Endothelial cell of umbilical vein (primary cell): ENCODE results near the gene BATF. TPM values are rescaled to one million over a fixed set of nuclear protein-coding genes. Genes with fewer than 3 reads are reported as not detected.

Experiments
- BruUV-seq: library from RNA; stranded (reverse); fragments of 400-500 nt; replicated peaks from 2 replicates; lab custom pipeline; 2021; lab: Mats Ljungman, UMichigan
- CTCF ChIA-PET: fragments of 300-600, 350-600 bp; sonication (Branson Sonifier 250); formaldehyde crosslinking; loops from one replicate; lab custom pipeline; 2021; ENCODE audit warnings: antibody characterized with exemption, inconsistent platforms; lab: Charles Lee
- POLR2A ChIA-PET: fragments of 300-600, 350-600 bp; sonication (Branson Sonifier 250); formaldehyde crosslinking; loops from one replicate; lab custom pipeline; 2021; ENCODE audit warnings: antibody characterized with exemption, inconsistent platforms; lab: Charles Lee
- DNase-seq: peaks from one replicate; pipeline ENCODE4 v3.0.0-alpha.2; 2011; ENCODE audit warnings: low read depth, low spot score
- FAIRE-seq: peaks from 2 replicates; lab custom pipeline; 2011; peaks lifted over from hg19 to GRCh38; lab: Jason Lieb, UNC
- H2AFZ ChIP-seq: 2 replicates; pipeline ENCODE4 v1.6.0; 2012; ENCODE audit warnings: low read depth, low read length, control low read depth, inconsistent platforms
- H3K27ac ChIP-seq: 2 replicates; pipeline ENCODE4 v1.5.1; 2011; ENCODE audit warnings: low read depth, mild to moderate bottlenecking, control low read depth, low read length, moderate library complexity; ENCODE audit not compliant: insufficient read depth
- H3K27me3 ChIP-seq, 2 experiments: 2 replicates each; pipeline versions ENCODE4 v1.6.0 to v1.6.1; 2011; ENCODE audit warnings: low read length in 2 of 2, mixed read lengths in 1 of 2; ENCODE audit not compliant: control insufficient read depth in 2 of 2, insufficient read depth in 2 of 2
- H3K36me3 ChIP-seq, 2 experiments: 2 replicates in 1 of 2; 3 replicates in 1 of 2; pipeline ENCODE4 v1.5.1; 2011; ENCODE audit warnings: low read length in 2 of 2, mild to moderate bottlenecking in 1 of 2, moderate library complexity in 1 of 2; ENCODE audit not compliant: control insufficient read depth in 2 of 2, insufficient read depth in 2 of 2; ENCODE audit errors: extremely low read depth in 1 of 2
- H3K4me1 ChIP-seq: 3 replicates; pipeline ENCODE4 v1.5.1; 2011; ENCODE audit warnings: mild to moderate bottlenecking, low read length; ENCODE audit not compliant: control insufficient read depth, insufficient read depth; ENCODE audit errors: extremely low read depth
- H3K4me2 ChIP-seq: 2 replicates; pipeline ENCODE4 v1.6.1; 2011; ENCODE audit warnings: low read length, control low read depth, mixed read lengths; ENCODE audit not compliant: insufficient read depth
- H3K4me3 ChIP-seq, 3 experiments: fragments of 200-600 bp in 1 of 3; sonication (generic), shearing (Covaris generic) in 1 of 3; replicated peaks in 1 of 3; 2 replicates each; pipeline ENCODE4 v1.5.1; 2011 to 2016; ENCODE audit warnings: control low read depth in 3 of 3, low read length in 3 of 3, mild to moderate bottlenecking in 2 of 3, inconsistent platforms in 1 of 3, low read depth in 1 of 3, moderate library complexity in 1 of 3; ENCODE audit not compliant: insufficient read depth in 1 of 3
- H3K79me2 ChIP-seq: 2 replicates; pipeline ENCODE4 v1.6.0; 2012; ENCODE audit warnings: low read length, inconsistent platforms; ENCODE audit not compliant: control insufficient read depth, insufficient read depth
- H3K9ac ChIP-seq: replicated peaks from 2 replicates; pipeline ENCODE3; 2011; ENCODE audit warnings: low read length, control low read depth; ENCODE audit not compliant: insufficient read depth; ENCODE audit errors: extremely low read depth
- H3K9me1 ChIP-seq: replicated peaks from 3 replicates; pipeline ENCODE4 v1.6.0; 2011; ENCODE audit warnings: mild to moderate bottlenecking, low read length; ENCODE audit not compliant: control insufficient read depth, insufficient read depth; ENCODE audit errors: extremely low read depth
- H3K9me3 ChIP-seq: replicated peaks from 2 replicates; pipeline ENCODE4 v1.5.1; 2012; ENCODE audit warnings: low read length, inconsistent platforms; ENCODE audit not compliant: control insufficient read depth, insufficient read depth
- H4K20me1 ChIP-seq: replicated peaks from 2 replicates; pipeline ENCODE3; 2011; ENCODE audit warnings: mild to moderate bottlenecking, low read length; ENCODE audit not compliant: control insufficient read depth, insufficient read depth; ENCODE audit errors: extremely low read depth
- EZH2 ChIP-seq: IDR thresholded peaks from 2 replicates; pipeline ENCODE4 v1.6.1; 2012; ENCODE audit warnings: borderline replicate concordance, low read depth, mild to moderate bottlenecking, moderate library complexity, low read length, inconsistent platforms; ENCODE audit not compliant: severe bottlenecking
- FOS ChIP-seq: IDR thresholded peaks from 2 replicates; pipeline ENCODE4 v1.6.1; 2011; ENCODE audit warnings: mild to moderate bottlenecking, low read length, moderate library complexity, borderline replicate concordance; ENCODE audit not compliant: insufficient read depth
- MAX ChIP-seq: IDR thresholded peaks from 2 replicates; pipeline ENCODE4 v1.6.1; 2011; ENCODE audit not compliant: insufficient read depth, insufficient read length
- MYC ChIP-seq: IDR thresholded peaks from one replicate; pipeline ENCODE4 v1.6.1; 2011; ENCODE audit warnings: mild to moderate bottlenecking, low read depth, low read length
- dilution Hi-C: fragments of 300-500 bp; cut with MboI; formaldehyde crosslinking; loops from one replicate; pipeline ENCODE4 v1.15.0; 2019; ENCODE audit warnings: low sequenced_read_pairs; ENCODE audit not compliant: extremely low pct_ligation_motif_present
- intact Hi-C: fragments of 100-400 bp; cut with micrococcal nuclease; formaldehyde crosslinking; loops from one replicate; pipeline ENCODE4 v1.10.0; 2022
- polyA plus RNA-seq, 4 experiments: library from polyadenylated mRNA; depleted of rRNA in 3 of 4; stranded (reverse) in 3 of 4; unstranded in 1 of 4; fragments of >200 nt; gene quantifications; 2 replicates each; pipeline versions ENCODE4 v1.2.1 to v1.2.3, GENCODE V29; 2011 to 2012; ENCODE audit warnings: missing spikeins in 1 of 4
- total RNA-seq: library from RNA; stranded (reverse); gene quantifications from 2 replicates; pipeline ENCODE4 v1.2.3, GENCODE V29; 2021
- TF ChIP-seq, protein P1 (sequence below), 2 donors: IDR thresholded peaks; 1 replicate in 1 of 2; 2 replicates in 1 of 2; pipeline ENCODE4 v1.5.1; 2011; ENCODE audit warnings: low read length in 2 of 2, mild to moderate bottlenecking in 2 of 2, moderate library complexity in 2 of 2, control low read depth in 1 of 2, inconsistent platforms in 1 of 2, low read depth in 1 of 2; ENCODE audit not compliant: insufficient read depth in 1 of 2; ENCODE audit errors: extremely low read depth in 1 of 2

The BATF gene
- total and polyA plus RNA-seq, 2 donors (not counting 3 experiments of a cell fraction or from before 2014, with no cell fraction given), result not detected

DNA sequence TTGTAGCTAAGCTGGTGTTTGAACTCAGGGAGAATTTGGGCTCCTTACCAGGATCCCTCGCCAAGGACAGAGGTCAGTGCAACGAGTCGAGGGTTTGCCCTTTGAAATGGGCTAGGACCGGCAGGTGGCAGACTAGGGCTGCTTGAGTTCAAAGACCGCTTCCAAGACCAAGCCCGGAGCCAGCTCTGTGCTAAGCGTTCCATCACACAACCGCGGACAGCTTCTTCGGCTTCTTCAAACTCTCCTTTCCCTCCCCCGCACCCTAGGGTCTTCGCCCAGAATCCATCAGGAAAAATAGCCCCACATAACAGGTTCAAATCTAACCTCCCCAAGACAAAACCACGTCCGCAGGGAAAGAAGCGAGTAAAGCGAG lies 55.4 kb downstream of the BATF start:
- peak; percentile 98 for FAIRE-seq
- intact Hi-C loops, result loop anchor here (1.0 to 2.0 kb wide), 3 partner anchors 77 to 809 kb away; no protein-coding TSS in a partner anchor

More for the DNA sequence above, 55.4 kb downstream of the BATF start:
- peak overlapping the region; percentile 99 for H3K4me2 ChIP-seq
- H3K27me3 ChIP-seq, result peaks cover 0 to 4% of the 10 kb centered on the region in 2 experiments
- no peaks in the 10 kb centered on the region for H3K36me3 ChIP-seq
- dilution Hi-C loops, result no loop called here
- H3K9me3 ChIP-seq, result no peaks in the 10 kb centered on the region
- peak overlapping the region; percentile 27 for H3K9ac ChIP-seq
- peak; percentile 82 for DNase-seq
- BruUV-seq, result no TSS peak
- no peak for TF ChIP-seq MAX
- TF ChIP-seq MYC, result no peak
- TF ChIP-seq, protein P1, sequence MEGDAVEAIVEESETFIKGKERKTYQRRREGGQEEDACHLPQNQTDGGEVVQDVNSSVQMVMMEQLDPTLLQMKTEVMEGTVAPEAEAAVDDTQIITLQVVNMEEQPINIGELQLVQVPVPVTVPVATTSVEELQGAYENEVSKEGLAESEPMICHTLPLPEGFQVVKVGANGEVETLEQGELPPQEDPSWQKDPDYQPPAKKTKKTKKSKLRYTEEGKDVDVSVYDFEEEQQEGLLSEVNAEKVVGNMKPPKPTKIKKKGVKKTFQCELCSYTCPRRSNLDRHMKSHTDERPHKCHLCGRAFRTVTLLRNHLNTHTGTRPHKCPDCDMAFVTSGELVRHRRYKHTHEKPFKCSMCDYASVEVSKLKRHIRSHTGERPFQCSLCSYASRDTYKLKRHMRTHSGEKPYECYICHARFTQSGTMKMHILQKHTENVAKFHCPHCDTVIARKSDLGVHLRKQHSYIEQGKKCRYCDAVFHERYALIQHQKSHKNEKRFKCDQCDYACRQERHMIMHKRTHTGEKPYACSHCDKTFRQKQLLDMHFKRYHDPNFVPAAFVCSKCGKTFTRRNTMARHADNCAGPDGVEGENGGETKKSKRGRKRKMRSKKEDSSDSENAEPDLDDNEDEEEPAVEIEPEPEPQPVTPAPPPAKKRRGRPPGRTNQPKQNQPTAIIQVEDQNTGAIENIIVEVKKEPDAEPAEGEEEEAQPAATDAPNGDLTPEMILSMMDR (IDR thresholded peaks at IDR 0.05; ENCODE audit: extremely low read depth in 1 of 2, insufficient read depth in 1 of 2, low read depth in 1 of 2, low read length in 2 of 2), result peak; percentile 70 to 83
- TF ChIP-seq EZH2, result no peak
- no peak for TF ChIP-seq FOS
- no peaks in the 10 kb centered on the region for H4K20me1 ChIP-seq
- H3K4me1 ChIP-seq, result peaks cover 18% of the 10 kb centered on the region
- H2AFZ ChIP-seq, result peak overlapping the region; percentile 96
- peak overlapping the region; percentile 50 to 83 (median 64) for H3K4me3 ChIP-seq
- H3K9me1 ChIP-seq, result no peaks in the 10 kb centered on the region
- H3K27ac ChIP-seq, result no peak overlapping the region
- H3K79me2 ChIP-seq, result no peaks in the 10 kb centered on the region
- POLR2A ChIA-PET, result interaction anchor here (1.0 kb wide), 1 partner anchor 83 kb away, joined by 3 read pairs; the partner anchor contains the start of genes ERG28 and TTLL5
- CTCF ChIA-PET, result interaction anchor here (0.5 to 10.0 kb wide), 30 partner anchors 9 to 867 kb away, joined by 3 to 309 read pairs (median 6); partner anchors contain the start of genes ERG28, TGFB3 and TTLL5
